GM18502 (cell line): Measurements from ENCODE around the gene FSIP1.

ENCODE experiments used
- ATAC-seq: cut with Tn5 transposase; IDR thresholded peaks from one replicate; pipeline ENCODE4 v1.9.1; 2021; ENCODE audit warnings: mild to moderate bottlenecking; ENCODE audit not compliant: unreplicated experiment, poor library complexity

FSIP1 gene

GRCh38 chr15:39767921-39768320 is 14.7 kb downstream of the FSIP1 start:
- no peak for ATAC-seq

- no peak for ATAC-seq
Observed at GRCh38 chr15:39761006-39761405, 21.6 kb downstream of the FSIP1 start.

- no peak for ATAC-seq
Observed at GRCh38 chr15:39756806-39757522, 25.7 kb downstream of the FSIP1 start.

- no peak for ATAC-seq
Observed at GRCh38 chr15:39752991-39753390, 29.6 kb downstream of the FSIP1 start.

- ATAC-seq, result no peak
Observed at GRCh38 chr15:39752246-39752645, 30.4 kb downstream of the FSIP1 start.

- ATAC-seq, result no peak
Observed at GRCh38 chr15:39748276-39748675, 34.4 kb downstream of the FSIP1 start.

GRCh38 chr15:39747326-39747725 is 35.3 kb downstream of the FSIP1 start:
- ATAC-seq, result no peak

GRCh38 chr15:39746714-39747276 is 35.8 kb downstream of the FSIP1 start:
- no peak for ATAC-seq

- ATAC-seq, result no peak
Observed at GRCh38 chr15:39746176-39746575, 36.5 kb downstream of the FSIP1 start.

- ATAC-seq, result no peak
Observed at GRCh38 chr15:39745415-39745814, 37.2 kb downstream of the FSIP1 start.

- no peak for ATAC-seq
Observed at GRCh38 chr15:39744334-39745103, 38.1 kb downstream of the FSIP1 start.

- no peak for ATAC-seq
Observed at GRCh38 chr15:39743611-39744010, 39.0 kb downstream of the FSIP1 start.

- ATAC-seq, result no peak
Observed at GRCh38 chr15:39741258-39741657, 41.4 kb downstream of the FSIP1 start.

GRCh38 chr15:39738998-39739397 is 43.6 kb downstream of the FSIP1 start:
- no peak for ATAC-seq

- ATAC-seq, result no peak
Observed at GRCh38 chr15:39737196-39737550, 45.5 kb downstream of the FSIP1 start.

GRCh38 chr15:39736412-39737195 is 46.0 kb downstream of the FSIP1 start:
- ATAC-seq, result no peak

GRCh38 chr15:39735120-39735717 is 47.4 kb downstream of the FSIP1 start:
- no peak for ATAC-seq

GRCh38 chr15:39731266-39731665 is 51.4 kb downstream of the FSIP1 start:
- no peak for ATAC-seq

GRCh38 chr15:39730552-39730951 is 52.1 kb downstream of the FSIP1 start:
- no peak for ATAC-seq

GRCh38 chr15:39729500-39729899 is 53.1 kb downstream of the FSIP1 start:
- ATAC-seq, result no peak
